Measurements from ENCODE around the gene ST6GALNAC3.

ST6GALNAC3 gene

GRCh38 chr1:76218888-76219287 lies 144.3 kb downstream of the ST6GALNAC3 start:
- Histone ChIP-seq H3F3A (ENCODE audit: insufficient read depth, low read length) (no peaks in the 10 kb centered on the region), H3K9ac (ENCODE audit: low read length) (no peak overlapping the region), H3K4me2 (ENCODE audit: low read depth, low read length) (no peak overlapping the region), H3K4me3 (ENCODE audit: low read length) (no peak overlapping the region), H4K20me1 (ENCODE audit: insufficient read depth, low read length) (no peaks in the 10 kb centered on the region), H3K36me3 (replicated peaks; ENCODE audit: insufficient read depth, low read length) (no peaks in the 10 kb centered on the region), H3K4me1 (ENCODE audit: low read length) (no peaks in the 10 kb centered on the region), H3K27ac (ENCODE audit: low read length) (no peak overlapping the region), H2AFZ (ENCODE audit: low read length) (no peak overlapping the region), H3K27me3 (replicated peaks; ENCODE audit: insufficient read depth, low read length) (no peaks in the 10 kb centered on the region), H3K9me3 (replicated peaks; ENCODE audit: insufficient read depth, low read length) (no peaks in the 10 kb centered on the region), H3K79me2 (ENCODE audit: low read length) (no peaks in the 10 kb centered on the region), H3K9me2 (replicated peaks; ENCODE audit: insufficient read depth, low read length) (no peaks in the 10 kb centered on the region)
- TF ChIP-seq EZH2phosphoT487 (IDR thresholded peaks at IDR 0.05; ENCODE audit: low read length) (no peak), EZH2 (optimal IDR thresholded peaks at IDR 0.05; ENCODE audit: low read depth, low read length) (no peak), CTCF (IDR thresholded peaks at IDR 0.05; ENCODE audit: low read length) (no peak)
- no peak for DNase-seq

- Histone ChIP-seq H3K27ac (ENCODE audit: low read length) (no peak overlapping the region), H4K20me1 (ENCODE audit: insufficient read depth, low read length) (no peaks in the 10 kb centered on the region), H2AFZ (ENCODE audit: low read length) (no peak overlapping the region), H3K36me3 (replicated peaks; ENCODE audit: insufficient read depth, low read length) (no peaks in the 10 kb centered on the region), H3F3A (ENCODE audit: insufficient read depth, low read length) (no peaks in the 10 kb centered on the region), H3K4me1 (ENCODE audit: low read length) (no peaks in the 10 kb centered on the region), H3K9me2 (replicated peaks; ENCODE audit: insufficient read depth, low read length) (no peaks in the 10 kb centered on the region), H3K9ac (ENCODE audit: low read length) (no peak overlapping the region), H3K4me2 (ENCODE audit: low read depth, low read length) (no peak overlapping the region), H3K4me3 (ENCODE audit: low read length) (no peak overlapping the region), H3K9me3 (replicated peaks; ENCODE audit: insufficient read depth, low read length) (no peaks in the 10 kb centered on the region), H3K27me3 (replicated peaks; ENCODE audit: insufficient read depth, low read length) (no peaks in the 10 kb centered on the region), H3K79me2 (ENCODE audit: low read length) (no peaks in the 10 kb centered on the region)
- no peak for DNase-seq
- no peak for TF ChIP-seq CTCF (IDR thresholded peaks at IDR 0.05; ENCODE audit: low read length)
- TF ChIP-seq EZH2 (optimal IDR thresholded peaks at IDR 0.05; ENCODE audit: low read depth, low read length): no peak
- no peak for TF ChIP-seq EZH2phosphoT487 (IDR thresholded peaks at IDR 0.05; ENCODE audit: low read length)
These were observed 144.8 kb downstream of the ST6GALNAC3 start for GRCh38 chr1:76219366-76219818.

GRCh38 chr1:76224752-76225151 lies 150.2 kb downstream of the ST6GALNAC3 start:
- H3K9ac ChIP-seq (ENCODE audit: low read length): no peak overlapping the region
- H3K27me3 ChIP-seq (replicated peaks; ENCODE audit: insufficient read depth, low read length): no peaks in the 10 kb centered on the region
- no peaks in the 10 kb centered on the region for H3K79me2 ChIP-seq (ENCODE audit: low read length)
- no peak overlapping the region for H3K4me3 ChIP-seq (ENCODE audit: low read length)
- no peak overlapping the region for H3K4me2 ChIP-seq (ENCODE audit: low read depth, low read length)
- H2AFZ ChIP-seq (ENCODE audit: low read length): no peak overlapping the region
- no peak for TF ChIP-seq EZH2 (optimal IDR thresholded peaks at IDR 0.05; ENCODE audit: low read depth, low read length)
- TF ChIP-seq CTCF (IDR thresholded peaks at IDR 0.05; ENCODE audit: low read length): no peak
- no peak for TF ChIP-seq EZH2phosphoT487 (IDR thresholded peaks at IDR 0.05; ENCODE audit: low read length)
- H3F3A ChIP-seq (ENCODE audit: insufficient read depth, low read length): no peaks in the 10 kb centered on the region
- H4K20me1 ChIP-seq (ENCODE audit: insufficient read depth, low read length): no peaks in the 10 kb centered on the region
- no peaks in the 10 kb centered on the region for H3K4me1 ChIP-seq (ENCODE audit: low read length)
- no peak for DNase-seq
- H3K9me3 ChIP-seq (replicated peaks; ENCODE audit: insufficient read depth, low read length): no peaks in the 10 kb centered on the region
- H3K36me3 ChIP-seq (replicated peaks; ENCODE audit: insufficient read depth, low read length): no peaks in the 10 kb centered on the region
- H3K27ac ChIP-seq (ENCODE audit: low read length): no peak overlapping the region
- no peaks in the 10 kb centered on the region for H3K9me2 ChIP-seq (replicated peaks; ENCODE audit: insufficient read depth, low read length)

Data from MM.1S (cell line).